Eye (tissue), 1 donor: ENCODE data around the gene AFF4.
"Not testable (repeated sequence)": the region's sequence is repeated elsewhere in the genome, so short reads cannot be mapped to it uniquely, and the experiment has no call there.

Experiments used
- DNase-seq: peaks from one replicate; pipeline ENCODE4 v3.0.0-alpha.2; 2015

AFF4 gene

GRCh38 chr5:132956166-132956799 lies 7.2 kb downstream of the AFF4 start:
- DNase-seq, result not testable (repeated sequence)

GRCh38 chr5:132953710-132954109 lies 9.7 kb downstream of the AFF4 start:
- DNase-seq, result no peak

DNA sequence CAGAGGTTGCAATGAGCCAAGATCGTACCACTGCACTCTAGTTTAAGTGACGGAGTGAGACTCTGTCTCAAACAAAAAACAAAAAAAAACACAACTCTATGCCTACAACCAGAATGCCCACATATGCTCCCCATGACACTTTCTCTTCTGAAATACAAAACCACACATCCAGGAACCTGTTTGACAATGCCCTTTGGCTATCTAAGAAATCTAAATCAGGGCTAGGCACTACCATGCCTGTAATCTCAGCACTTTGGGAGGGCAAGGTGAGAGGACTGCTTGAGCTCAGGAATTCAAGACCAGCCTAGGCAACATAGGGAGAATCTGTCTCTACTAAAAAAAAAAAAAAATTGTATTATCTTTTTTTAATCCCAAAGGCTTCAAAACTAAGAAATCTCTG lies 10.6 kb downstream of the AFF4 start:
- DNase-seq, result no peak

DNA sequence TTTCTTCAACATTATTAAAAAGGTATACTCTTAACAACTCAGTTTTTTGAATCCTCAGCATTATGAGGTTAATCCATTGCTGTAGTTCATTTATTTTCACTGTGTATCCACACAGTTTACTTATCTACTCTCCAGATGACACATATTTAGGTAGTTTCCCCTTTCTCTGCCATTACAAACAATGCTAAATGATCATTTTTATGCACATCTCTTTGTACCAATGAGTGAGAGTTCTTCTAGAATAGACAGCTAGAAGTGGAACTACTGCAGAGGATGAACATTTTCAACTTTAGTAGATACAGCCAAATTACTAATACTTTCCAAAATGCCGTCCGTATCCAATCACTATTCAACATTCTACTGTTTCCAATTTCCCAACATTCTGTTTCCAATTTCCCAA lies 11.5 kb downstream of the AFF4 start:
- no peak for DNase-seq

DNA sequence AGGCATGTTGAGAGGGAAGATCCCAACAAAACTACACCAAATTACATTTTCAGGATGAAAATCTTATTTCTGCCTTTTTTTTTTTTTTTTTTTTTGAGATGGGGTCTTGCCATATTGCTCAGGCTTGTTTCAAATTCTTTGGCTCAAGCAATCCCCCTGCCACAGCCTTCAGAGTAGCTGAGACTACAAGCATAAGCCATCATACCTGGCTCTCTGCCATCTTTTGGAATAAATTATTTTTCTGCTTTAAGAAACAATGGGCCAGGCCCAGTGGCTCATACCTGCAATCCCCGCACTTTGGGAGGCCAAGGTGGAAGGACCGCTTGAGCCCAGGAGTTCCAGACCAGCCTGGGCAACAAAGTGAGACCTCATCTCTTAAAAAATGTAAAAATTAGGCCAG lies 14.3 kb downstream of the AFF4 start:
- DNase-seq, result no peak

DNA sequence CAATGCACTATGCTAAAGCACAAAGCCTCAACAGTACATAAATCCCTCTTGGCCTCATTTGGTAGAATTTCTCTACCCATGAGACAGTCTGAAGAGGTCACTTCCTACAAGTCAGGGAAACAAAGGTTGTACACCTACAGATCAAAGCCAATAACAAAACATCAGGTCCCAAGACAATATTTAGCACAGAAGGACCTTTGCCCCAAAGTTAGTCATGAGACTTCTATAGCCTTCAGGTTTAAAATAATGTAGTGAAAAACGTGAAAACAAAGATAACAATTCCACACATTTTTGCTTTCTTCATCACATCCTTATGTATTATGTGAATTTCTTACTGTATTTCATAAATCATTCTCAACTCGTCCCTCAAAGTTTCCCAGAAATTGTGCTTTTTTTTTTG lies 15.8 kb downstream of the AFF4 start:
- no peak for DNase-seq

- not testable (repeated sequence) for DNase-seq
Observed at GRCh38 chr5:132945315-132945714, 18.1 kb downstream of the AFF4 start.

DNA sequence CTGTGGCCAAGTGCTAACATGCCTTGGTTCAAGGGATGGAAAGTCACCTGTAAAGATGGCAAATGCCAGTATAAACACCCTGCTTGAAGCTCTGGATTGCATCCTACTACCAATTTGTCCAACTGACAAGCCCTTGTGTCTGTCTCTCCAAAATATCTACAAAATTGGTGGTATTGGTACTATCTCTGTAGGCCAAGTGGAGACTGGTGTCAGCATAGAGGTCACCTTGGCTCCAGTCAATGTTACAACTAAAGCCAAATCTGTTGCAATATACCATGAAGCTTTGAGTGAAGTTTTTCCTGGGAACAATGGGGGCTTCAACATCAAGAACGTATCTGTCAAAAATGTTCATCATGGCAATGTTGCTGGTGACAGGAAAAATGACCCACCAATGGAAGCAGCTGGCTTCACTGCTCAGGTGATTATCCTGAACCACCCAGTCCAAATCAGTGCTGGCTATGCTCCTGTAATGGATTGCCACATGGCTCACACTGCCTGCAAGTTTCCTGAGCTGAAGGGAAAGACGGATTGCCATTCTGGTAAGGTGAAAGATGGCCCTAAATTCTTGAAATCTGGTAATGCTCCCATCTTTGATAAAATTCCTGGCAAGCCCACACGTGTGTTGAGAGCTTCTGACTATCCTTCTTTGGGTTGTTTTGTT lies 19.9 kb downstream of the AFF4 start:
- DNase-seq, result no peak

DNA sequence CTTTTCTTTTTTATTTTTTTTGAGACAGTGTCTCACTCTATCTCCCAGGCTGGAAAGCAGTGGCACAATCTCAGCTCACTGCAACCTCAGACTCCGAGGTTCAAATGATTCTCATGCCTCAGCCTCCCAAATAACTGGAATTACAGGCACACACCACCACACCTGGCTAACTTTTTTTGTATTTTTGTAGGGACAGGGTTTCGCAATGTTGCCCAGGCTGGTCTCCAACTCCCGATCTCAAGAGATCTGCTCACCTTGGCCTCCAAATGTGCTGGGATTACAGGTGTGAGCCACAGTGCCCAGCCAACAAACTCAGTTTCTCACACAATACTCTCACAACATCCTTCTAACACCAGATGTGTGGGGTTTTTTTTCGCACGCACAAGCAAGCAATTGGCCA lies 22.1 kb downstream of the AFF4 start:
- no peak for DNase-seq

DNA sequence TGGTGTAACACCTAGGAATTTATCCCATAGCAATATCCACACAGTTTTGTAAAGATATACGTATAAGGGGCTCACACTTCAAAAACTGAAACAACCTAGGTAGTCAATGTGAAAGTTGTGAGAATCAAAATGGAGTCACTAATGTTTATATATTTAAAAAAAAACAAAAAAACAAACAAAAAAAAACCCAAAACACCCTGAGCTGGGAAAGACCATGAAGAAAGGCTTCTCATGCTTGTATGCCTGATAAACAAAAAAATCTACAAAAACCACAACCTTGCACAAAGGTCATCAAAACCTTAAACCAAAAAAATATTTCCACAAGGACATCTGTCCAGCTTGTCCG lies 35.4 kb downstream of the AFF4 start:
- DNase-seq, result no peak

DNA sequence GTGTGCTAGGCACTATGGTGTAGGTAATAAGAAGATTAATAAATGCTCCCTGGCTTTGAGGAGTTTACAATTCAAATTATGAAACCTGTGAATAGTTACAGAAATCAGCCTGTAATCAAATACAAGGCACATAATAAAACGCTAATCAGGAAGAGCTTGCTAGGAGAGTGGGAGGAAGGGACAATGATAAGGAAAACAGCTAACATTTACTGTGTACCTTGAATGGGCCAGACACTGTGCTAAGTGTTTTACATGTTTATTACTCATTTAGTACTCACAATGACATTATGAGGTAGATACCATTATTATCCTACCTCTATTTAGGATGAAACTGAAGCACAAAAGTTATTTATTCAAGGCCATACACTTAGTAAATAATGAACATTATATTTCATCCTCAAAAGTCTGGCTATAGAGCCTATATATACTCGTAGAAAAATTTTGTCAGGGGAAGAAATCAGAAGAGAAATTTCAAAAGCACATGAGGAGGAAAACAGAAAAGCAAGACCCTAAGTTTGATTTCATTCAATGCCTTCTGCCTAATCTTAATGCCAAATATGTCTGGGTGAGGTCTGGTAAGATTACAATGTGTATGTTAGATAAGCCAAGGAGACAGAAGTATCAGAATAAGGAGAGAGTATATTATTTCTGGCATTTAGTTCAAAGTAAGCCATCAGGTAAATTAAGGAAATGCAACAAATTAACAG lies 35.9 kb downstream of the AFF4 start:
- no peak for DNase-seq

GRCh38 chr5:132926437-132926836 lies 37.0 kb downstream of the AFF4 start:
- DNase-seq, result no peak

- DNase-seq, result no peak
Observed at GRCh38 chr5:132916086-132916485, 47.3 kb downstream of the AFF4 start.

- no peak for DNase-seq
Observed at GRCh38 chr5:132915681-132916080, 47.8 kb downstream of the AFF4 start.

DNA sequence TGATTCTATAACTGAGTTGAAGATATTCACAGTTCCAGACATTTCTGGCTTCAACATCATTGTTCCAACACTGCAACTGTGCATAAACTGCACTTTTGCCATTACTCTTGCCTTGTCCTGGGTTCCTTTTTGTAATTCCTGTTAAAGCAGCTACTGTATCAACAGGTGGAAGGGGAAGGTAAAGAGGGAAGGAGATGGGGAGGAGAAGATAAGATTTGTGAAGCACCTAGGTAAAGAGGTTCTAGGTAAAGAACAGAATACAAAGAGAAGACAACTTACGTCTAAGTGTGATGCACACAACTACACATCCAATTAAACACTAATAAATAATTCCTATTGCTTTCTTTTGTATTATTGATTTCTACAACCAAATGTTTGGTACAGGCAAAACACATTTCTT lies 53.7 kb downstream of the AFF4 start:
- no peak for DNase-seq

DNA sequence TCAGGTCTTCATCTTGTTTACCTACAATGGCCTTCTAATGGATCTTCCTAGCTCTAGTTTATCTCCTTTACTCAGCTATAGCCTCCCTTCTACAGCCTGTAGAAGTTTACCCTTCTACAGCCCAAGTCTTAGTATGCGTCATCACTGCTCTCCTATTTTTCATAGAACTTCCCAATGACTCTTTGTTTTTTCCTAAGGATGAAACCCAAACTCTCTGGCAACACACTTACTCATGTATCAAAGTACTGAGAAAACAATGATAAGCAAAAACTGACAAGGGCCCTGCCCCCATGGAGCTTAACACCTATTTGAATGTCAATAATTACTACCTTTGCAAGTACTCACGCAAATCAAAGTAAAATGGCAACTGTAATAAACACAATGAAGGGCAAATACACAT lies 56.3 kb downstream of the AFF4 start:
- no peak for DNase-seq

DNA sequence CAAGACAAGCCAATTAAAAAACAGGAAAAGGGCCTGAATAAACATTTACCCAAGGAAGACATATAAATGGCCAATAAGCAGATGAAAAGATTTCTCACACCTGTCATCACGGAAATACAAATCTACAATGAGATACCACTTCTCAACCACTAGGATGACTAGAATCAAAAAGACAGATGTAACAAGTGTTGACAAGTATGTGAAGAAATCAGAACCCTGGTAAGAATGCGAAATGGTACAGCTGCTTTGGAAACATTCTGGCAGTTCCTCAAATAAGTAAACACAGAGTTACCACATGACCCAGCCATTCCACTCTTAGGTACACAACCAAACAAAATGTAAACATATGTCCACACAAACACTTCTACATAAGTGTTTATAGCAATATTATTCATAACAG lies 57.5 kb downstream of the AFF4 start:
- no peak for DNase-seq

DNA sequence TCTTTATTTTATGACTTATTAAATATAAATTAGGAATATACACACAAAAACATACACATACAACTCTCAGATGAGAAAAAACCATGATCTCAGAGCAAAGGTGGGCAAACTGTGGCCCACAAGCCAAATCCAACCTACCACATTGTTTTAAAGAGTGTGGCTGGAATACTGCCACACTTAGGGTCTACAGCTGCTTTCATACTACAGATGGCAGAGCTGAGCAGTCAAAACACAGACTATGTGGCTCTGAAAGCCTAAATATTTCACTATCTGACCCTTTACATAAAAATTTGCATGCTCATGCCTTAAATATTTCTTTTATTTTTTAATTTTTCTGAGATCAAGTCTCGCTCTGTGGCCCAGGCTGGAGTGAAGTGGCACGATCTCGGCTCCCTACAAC lies 61.7 kb downstream of the AFF4 start:
- no peak for DNase-seq

DNA sequence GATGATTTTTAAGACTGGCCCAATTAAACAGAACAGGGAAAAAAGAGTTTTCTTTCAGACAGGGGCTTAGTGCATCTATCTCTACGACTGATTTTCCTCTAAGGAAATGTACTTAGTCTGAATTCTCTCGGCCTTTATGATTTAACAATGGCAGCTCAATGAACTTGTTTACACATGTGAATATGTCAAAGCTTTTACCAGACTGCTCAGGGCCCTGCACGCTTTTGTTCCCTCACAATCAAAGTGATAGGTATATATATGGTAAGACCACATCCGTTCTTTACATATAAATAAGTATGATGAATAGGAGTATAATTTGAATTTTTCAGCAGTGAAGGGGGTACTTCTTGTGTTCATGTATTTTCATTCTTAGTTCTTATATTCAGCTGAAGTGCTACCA lies 62.4 kb downstream of the AFF4 start:
- no peak for DNase-seq

DNA sequence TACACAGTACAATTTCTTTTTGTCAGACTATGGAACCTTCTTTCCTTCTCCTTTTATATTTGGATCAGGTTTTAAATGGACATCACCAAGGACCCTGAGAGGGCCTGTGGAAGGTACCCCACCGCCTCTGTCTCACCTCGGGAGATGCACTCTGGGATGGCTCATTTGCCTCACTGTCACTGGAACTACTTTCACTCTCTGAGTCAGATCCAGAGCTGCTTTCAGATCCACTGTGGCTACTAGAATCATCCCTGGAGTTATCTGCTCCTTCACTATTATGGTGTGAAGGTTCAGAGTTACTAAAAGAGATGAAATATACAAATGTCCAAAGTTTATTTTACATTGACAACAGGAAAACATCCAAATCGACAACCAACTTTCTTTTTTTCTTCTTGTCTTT lies 65.3 kb downstream of the AFF4 start:
- DNase-seq, result no peak

- no peak for DNase-seq
Observed at GRCh38 chr5:132896685-132897084, 66.7 kb downstream of the AFF4 start.

- DNase-seq, result no peak
Observed at GRCh38 chr5:132895719-132896305, 67.6 kb downstream of the AFF4 start.

GRCh38 chr5:132890817-132891216 lies 72.6 kb downstream of the AFF4 start:
- no peak for DNase-seq

GRCh38 chr5:132889501-132889900 lies 73.9 kb downstream of the AFF4 start:
- no peak for DNase-seq
